OCI-LY1 (cell line): ENCODE measurements around the gene SLC8A1.

ENCODE experiments used
- H2AFZ ChIP-seq: fragments of 200-600 bp; sonication (generic), shearing (Covaris generic); 2 replicates; pipeline ENCODE4 v1.6.0; 2014; ENCODE audit warnings: antibody characterized with exemption, mild to moderate bottlenecking, low read length
- H3F3A ChIP-seq: fragments of 200-600 bp; sonication (generic), shearing (Covaris generic); 2 replicates; pipeline ENCODE4 v1.6.0; 2014; ENCODE audit warnings: mild to moderate bottlenecking, antibody characterized with exemption, low read length, moderate library complexity; ENCODE audit not compliant: insufficient read depth
- H3K27ac ChIP-seq: fragments of 200-600 bp; sonication (generic); 2 replicates; pipeline ENCODE4 v1.5.1; 2014; ENCODE audit warnings: low read length, mixed run types, mild to moderate bottlenecking, low read depth; ENCODE audit not compliant: poor library complexity, severe bottlenecking
- H3K27me3 ChIP-seq: fragments of 200-600 bp; sonication (generic); 2 replicates; pipeline ENCODE4 v1.6.0; 2014; ENCODE audit warnings: antibody characterized with exemption, mild to moderate bottlenecking, low read length, moderate library complexity; ENCODE audit not compliant: insufficient read depth
- H3K36me3 ChIP-seq: fragments of 200-600 bp; sonication (generic); 2 replicates; pipeline ENCODE4 v1.6.1; 2014; ENCODE audit warnings: mild to moderate bottlenecking, antibody characterized with exemption, low read length, moderate library complexity, mixed read lengths; ENCODE audit not compliant: insufficient read depth
- H3K4me1 ChIP-seq: fragments of 200-600 bp; sonication (generic); 2 replicates; pipeline ENCODE4 v1.5.1; 2014; ENCODE audit warnings: mild to moderate bottlenecking, low read length, moderate library complexity; ENCODE audit not compliant: insufficient read depth, severe bottlenecking
- H3K4me2 ChIP-seq: fragments of 200-600 bp; sonication (generic), shearing (Covaris generic); 2 replicates; pipeline ENCODE4 v1.6.1; 2014; ENCODE audit warnings: low read length
- H3K4me3 ChIP-seq: fragments of 200-600 bp; sonication (generic); 2 replicates; pipeline ENCODE4 v1.5.1; 2014; ENCODE audit warnings: low read length, low read depth, mild to moderate bottlenecking, mixed read lengths; ENCODE audit not compliant: poor library complexity, severe bottlenecking
- H3K79me2 ChIP-seq: fragments of 200-600 bp; shearing (Covaris generic); 2 replicates; pipeline ENCODE4 v1.6.1; 2016; ENCODE audit warnings: mixed run types, low read length, mixed read lengths; ENCODE audit not compliant: insufficient read depth
- H3K9ac ChIP-seq: fragments of 200-600 bp; sonication (generic), shearing (Covaris generic); 2 replicates; pipeline ENCODE4 v1.6.1; 2014; ENCODE audit warnings: mild to moderate bottlenecking, low read length, mixed read lengths
- H3K9me2 ChIP-seq: fragments of 200-600 bp; sonication (generic), shearing (Covaris generic); 2 replicates; pipeline ENCODE4 v1.6.1; 2014; ENCODE audit warnings: low read depth, mild to moderate bottlenecking, low read length, mixed read lengths
- H3K9me3 ChIP-seq: fragments of 200-600 bp; shearing (Covaris generic); 2 replicates; pipeline ENCODE4 v1.6.1; 2014; ENCODE audit warnings: low read length, mixed read lengths
- H4K20me1 ChIP-seq: fragments of 200-600 bp; sonication (generic), shearing (Covaris generic); 2 replicates; pipeline ENCODE4 v1.6.0; 2016; ENCODE audit warnings: mild to moderate bottlenecking, low read length; ENCODE audit not compliant: insufficient read depth
- EZH2 ChIP-seq: fragments of 200-600 bp; sonication (generic), shearing (Covaris generic); IDR thresholded peaks from 2 replicates; pipeline ENCODE4 v1.8.0; 2017; ENCODE audit warnings: borderline replicate concordance, mixed run types, mild to moderate bottlenecking, antibody characterized with exemption, low read length, moderate library complexity, mixed read lengths
- TF ChIP-seq, protein P1 (sequence below): fragments of 200-600 bp; sonication (generic), shearing (Covaris generic); IDR thresholded peaks from 2 replicates; pipeline ENCODE4 v1.5.1; 2017; ENCODE audit warnings: mild to moderate bottlenecking, antibody characterized with exemption, low read length, moderate library complexity, mixed read lengths

Gene SLC8A1

DNA sequence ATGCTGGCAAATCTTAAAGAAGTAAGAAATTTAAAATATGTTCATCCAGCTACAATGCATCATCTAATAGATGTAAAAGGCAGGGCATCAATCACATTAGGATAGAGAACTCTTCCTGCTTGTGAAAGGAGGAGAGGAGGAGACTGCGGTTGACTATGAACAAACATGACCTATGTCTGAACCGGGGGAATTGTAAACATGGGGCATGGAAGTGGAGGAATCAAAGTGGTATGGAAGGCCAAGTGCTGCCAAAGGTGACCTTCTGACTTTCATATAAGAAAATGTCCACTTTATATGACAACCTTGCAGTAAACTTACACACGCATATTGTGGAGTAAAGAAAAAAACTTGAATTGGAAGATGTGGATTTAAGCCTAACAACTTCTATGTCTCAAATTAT lies 20.0 kb upstream of the SLC8A1 start:
- no peaks in the 10 kb centered on the region for H3K9me3 ChIP-seq
- H3F3A ChIP-seq, result no peaks in the 10 kb centered on the region
- no peak overlapping the region for H2AFZ ChIP-seq
- H3K4me1 ChIP-seq, result no peaks in the 10 kb centered on the region
- no peak overlapping the region for H3K9ac ChIP-seq
- H3K27me3 ChIP-seq, result no peaks in the 10 kb centered on the region
- H3K79me2 ChIP-seq, result no peaks in the 10 kb centered on the region
- no peaks in the 10 kb centered on the region for H3K36me3 ChIP-seq
- H3K4me2 ChIP-seq, result no peak overlapping the region
- no peak for TF ChIP-seq EZH2
- TF ChIP-seq, protein P1, sequence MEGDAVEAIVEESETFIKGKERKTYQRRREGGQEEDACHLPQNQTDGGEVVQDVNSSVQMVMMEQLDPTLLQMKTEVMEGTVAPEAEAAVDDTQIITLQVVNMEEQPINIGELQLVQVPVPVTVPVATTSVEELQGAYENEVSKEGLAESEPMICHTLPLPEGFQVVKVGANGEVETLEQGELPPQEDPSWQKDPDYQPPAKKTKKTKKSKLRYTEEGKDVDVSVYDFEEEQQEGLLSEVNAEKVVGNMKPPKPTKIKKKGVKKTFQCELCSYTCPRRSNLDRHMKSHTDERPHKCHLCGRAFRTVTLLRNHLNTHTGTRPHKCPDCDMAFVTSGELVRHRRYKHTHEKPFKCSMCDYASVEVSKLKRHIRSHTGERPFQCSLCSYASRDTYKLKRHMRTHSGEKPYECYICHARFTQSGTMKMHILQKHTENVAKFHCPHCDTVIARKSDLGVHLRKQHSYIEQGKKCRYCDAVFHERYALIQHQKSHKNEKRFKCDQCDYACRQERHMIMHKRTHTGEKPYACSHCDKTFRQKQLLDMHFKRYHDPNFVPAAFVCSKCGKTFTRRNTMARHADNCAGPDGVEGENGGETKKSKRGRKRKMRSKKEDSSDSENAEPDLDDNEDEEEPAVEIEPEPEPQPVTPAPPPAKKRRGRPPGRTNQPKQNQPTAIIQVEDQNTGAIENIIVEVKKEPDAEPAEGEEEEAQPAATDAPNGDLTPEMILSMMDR, result no peak
- no peaks in the 10 kb centered on the region for H3K9me2 ChIP-seq
- H3K27ac ChIP-seq, result no peak overlapping the region
- H3K4me3 ChIP-seq, result no peak overlapping the region
- no peaks in the 10 kb centered on the region for H4K20me1 ChIP-seq

DNA sequence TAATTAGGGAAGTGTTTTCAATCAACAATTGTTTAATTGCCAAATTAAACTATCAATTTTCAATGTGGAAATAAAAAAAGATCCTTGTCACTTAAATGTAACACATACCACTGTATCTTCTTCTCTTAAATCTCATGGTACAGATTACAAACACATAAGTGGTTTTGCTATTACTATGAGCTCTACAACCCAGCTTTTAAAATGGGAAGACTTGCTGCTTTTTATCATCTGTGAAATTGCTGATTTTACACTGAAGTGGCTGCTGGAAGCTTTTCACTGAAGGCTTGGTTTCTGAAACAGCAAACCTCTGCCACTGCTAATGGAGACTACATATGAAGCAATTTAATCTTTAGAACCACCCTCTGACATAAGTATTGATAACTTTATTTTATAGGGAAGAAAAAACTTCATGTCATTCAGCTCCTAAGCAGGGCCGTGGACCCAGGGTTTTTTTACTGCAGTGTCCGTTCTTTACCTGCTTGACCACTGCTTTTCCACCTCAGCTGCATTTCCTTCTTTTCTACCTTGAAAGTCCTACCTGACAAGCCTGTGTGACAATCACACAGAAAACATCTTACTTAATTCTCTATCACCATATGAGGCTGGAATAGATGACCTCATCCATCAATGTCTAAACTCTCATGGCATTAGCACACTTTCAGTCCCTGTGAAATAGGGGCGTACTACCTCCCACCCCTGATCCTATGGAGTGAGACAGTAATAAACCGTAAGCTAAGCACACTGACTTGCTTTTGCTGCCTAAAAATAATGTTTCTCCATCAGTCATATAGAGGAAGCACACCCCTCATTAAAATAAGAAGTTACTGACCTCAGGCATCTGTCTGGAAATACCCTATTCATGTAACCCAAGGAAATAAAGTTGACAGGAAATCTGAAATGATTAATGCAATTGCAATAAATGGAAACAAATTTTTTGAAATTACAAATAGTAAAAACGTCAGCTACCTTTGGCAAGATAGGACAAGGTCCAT lies 19.2 kb upstream of the SLC8A1 start:
- no peak overlapping the region for H3K4me2 ChIP-seq

DNA sequence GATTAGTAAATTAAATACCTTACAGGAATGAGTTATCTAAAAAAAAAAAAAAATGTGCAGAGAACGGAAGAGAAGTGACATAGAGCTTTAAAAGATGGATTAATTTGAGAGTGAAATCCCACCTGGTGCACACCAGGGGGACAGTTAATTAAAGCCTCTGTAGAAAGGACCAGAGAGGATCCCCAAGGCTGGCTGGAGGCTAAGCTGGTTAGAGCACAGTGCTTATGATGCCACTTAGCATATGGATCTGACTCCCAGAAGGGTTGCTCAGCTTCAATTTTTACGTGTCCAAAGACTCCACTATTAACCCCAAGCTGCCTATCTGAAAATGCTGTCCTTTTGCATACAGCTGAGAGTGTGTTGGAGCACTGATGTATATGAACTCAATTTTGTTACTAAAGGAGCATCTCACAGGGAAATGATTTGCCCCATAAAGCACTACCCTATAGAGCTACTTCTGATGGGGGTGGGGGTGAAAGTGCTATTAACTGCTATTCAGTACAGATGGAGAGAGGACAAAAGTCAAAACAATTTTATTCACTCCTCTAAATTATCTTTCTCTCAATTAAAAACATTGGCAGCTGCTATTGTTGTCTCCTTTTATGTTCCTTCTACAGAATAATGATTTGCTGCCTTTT lies 15.2 kb upstream of the SLC8A1 start:
- TF ChIP-seq, protein P1, result no peak
- TF ChIP-seq EZH2, result no peak
- Histone ChIP-seq H3K27me3 (no peaks in the 10 kb centered on the region), H3F3A (no peaks in the 10 kb centered on the region), H3K9me3 (no peaks in the 10 kb centered on the region), H3K27ac (no peak overlapping the region), H4K20me1 (no peaks in the 10 kb centered on the region), H3K79me2 (no peaks in the 10 kb centered on the region), H3K9me2 (no peaks in the 10 kb centered on the region), H3K4me1 (no peaks in the 10 kb centered on the region), H3K4me3 (no peak overlapping the region), H3K36me3 (no peaks in the 10 kb centered on the region), H3K4me2 (no peak overlapping the region), H3K9ac (no peak overlapping the region), H2AFZ (no peak overlapping the region)

More for the DNA sequence above, 19.2 kb upstream of the SLC8A1 start:
- H3K9me2 ChIP-seq, result no peaks in the 10 kb centered on the region
- no peak overlapping the region for H3K4me3 ChIP-seq
- H3K79me2 ChIP-seq, result no peaks in the 10 kb centered on the region
- no peaks in the 10 kb centered on the region for H3K9me3 ChIP-seq
- H3K4me1 ChIP-seq, result no peaks in the 10 kb centered on the region
- no peak overlapping the region for H3K27ac ChIP-seq
- no peaks in the 10 kb centered on the region for H3F3A ChIP-seq
- H3K36me3 ChIP-seq, result no peaks in the 10 kb centered on the region
- no peak overlapping the region for H3K9ac ChIP-seq
- no peaks in the 10 kb centered on the region for H3K27me3 ChIP-seq
- no peak overlapping the region for H2AFZ ChIP-seq
- TF ChIP-seq EZH2, result no peak
- TF ChIP-seq, protein P1, result no peak
- no peaks in the 10 kb centered on the region for H4K20me1 ChIP-seq
